GM08714 (cell line): Measurements from ENCODE around the gene INSL4.

ENCODE experiments used
- H3K4me3 ChIP-seq: fragments of 200-500 bp; sonication (Bioruptor generic); 2 replicates; pipeline ENCODE4 v1.5.1; 2014; ENCODE audit warnings: mild to moderate bottlenecking, low read length, inconsistent platforms
- ZNF274 ChIP-seq: IDR thresholded peaks from 2 replicates; pipeline ENCODE4 v1.6.1; 2012; ENCODE audit warnings: mild to moderate bottlenecking, low read depth, low read length

INSL4 gene

DNA sequence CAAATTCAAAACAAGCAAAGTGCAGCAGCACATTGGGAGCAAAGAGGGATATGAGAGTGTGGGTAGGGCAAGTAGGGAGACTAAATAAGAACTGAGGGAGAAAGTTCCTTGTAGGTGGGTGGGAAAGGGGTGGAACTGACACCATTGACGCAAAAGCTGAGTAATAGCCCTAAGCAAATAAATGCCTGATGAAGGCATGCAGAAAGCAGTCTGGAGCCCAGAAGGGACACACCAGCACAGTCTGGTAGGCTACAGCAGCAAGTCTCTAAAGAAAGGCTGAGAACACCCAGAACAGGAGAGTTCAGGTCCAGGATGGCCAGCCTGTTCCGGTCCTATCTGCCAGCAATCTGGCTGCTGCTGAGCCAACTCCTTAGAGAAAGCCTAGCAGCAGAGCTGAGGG is at the start of gene INSL4:
Gene INSL4, plus strand, starts transcription at position 208 of the 400 bp plus-strand sequence. Its CDS starts 105 bp downstream, at position 313.
- no peak for TF ChIP-seq ZNF274

DNA sequence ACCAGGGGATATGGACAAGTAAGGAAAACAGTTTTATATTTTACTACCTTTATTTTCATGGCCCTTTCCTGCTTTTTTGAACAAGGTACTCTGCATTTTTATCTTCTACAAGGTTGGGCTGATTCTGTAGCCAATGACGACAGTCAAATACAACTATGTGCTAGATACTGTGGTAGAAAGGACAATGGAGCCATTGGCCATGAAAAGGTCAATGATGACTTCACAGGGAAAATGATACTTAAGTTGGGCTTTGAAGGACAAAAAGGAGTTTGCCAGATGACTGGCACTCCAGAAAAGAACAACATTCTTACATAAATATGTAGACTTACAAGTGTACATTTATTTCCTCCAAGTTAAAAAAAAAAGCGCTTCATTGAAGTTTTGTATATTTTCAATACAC is 46.4 kb upstream of the INSL4 start:
- no peak for TF ChIP-seq ZNF274
- H3K4me3 ChIP-seq = no peak overlapping the region

More for the DNA sequence above, at the start of gene INSL4:
- no peak within 1 kb of the TSS for H3K4me3 ChIP-seq

GRCh38 chr9:5185220-5185840 is 45.9 kb upstream of the INSL4 start, which contains the start of gene INSL6:
TSS of gene INSL6 (minus strand) at chr9:5185639. CDS start at chr9:5185602, 37 bp downstream.
- TF ChIP-seq ZNF274 = no peak
- H3K4me3 ChIP-seq = no peak within 1 kb of the TSS; the same call in 1 of the 2 replicates

GRCh38 chr9:5186416-5187169 is 44.6 kb upstream of the INSL4 start:
- H3K4me3 ChIP-seq = no peak overlapping the region

GRCh38 chr9:5188060-5188984 is 42.9 kb upstream of the INSL4 start:
- H3K4me3 ChIP-seq = no peak overlapping the region
- no peak for TF ChIP-seq ZNF274

More at GRCh38 chr9:5186416-5187169, 44.6 kb upstream of the INSL4 start:
- no peak for TF ChIP-seq ZNF274

DNA sequence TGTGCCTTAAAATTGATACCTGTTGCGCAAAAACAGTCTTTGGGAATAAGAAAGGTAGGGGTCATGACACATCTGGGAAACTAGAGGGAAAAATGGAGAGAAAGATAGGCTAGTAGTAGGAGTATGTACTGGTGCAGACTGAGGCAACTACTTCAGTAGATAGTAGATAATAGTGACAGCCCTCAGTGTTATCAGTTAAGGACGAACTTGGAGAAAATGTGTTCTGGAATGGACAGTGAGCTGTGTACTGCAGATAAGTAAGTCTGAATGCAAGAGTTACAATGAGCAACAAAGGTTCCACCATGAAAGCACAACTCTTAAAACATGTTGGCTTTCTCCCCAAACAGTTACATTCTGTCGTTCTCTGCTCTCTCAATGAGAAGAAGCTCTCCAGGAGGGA is 39.2 kb upstream of the INSL4 start:
- H3K4me3 ChIP-seq = no peak overlapping the region

GRCh38 chr9:5193345-5193744 is 37.9 kb upstream of the INSL4 start:
- no peak overlapping the region for H3K4me3 ChIP-seq
- TF ChIP-seq ZNF274 = no peak

More for the DNA sequence above, 39.2 kb upstream of the INSL4 start:
- TF ChIP-seq ZNF274 = no peak

DNA sequence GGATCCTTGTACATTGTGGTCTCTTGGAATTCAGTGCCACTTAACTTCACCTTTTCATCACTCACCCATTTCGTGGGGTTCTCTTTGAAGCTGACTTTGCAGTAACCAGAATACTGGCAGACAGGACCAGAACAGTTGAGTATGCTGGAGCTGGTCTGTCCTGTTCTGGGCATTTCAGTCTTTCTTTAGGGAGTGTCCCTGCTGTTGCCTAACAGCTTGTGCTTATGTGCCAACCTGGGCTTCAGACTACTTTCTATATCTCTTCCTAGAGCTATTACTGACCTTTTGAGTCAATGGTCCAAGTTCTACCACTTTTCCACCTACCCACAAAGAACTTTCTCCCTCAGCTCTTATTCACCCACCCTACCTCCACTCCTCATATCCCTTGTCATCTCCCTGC is 35.8 kb upstream of the INSL4 start:
- H3K4me3 ChIP-seq = no peak overlapping the region
- TF ChIP-seq ZNF274 = no peak

GRCh38 chr9:5205071-5205470 is 26.1 kb upstream of the INSL4 start:
- TF ChIP-seq ZNF274 = no peak
- H3K4me3 ChIP-seq = no peak overlapping the region

GRCh38 chr9:5230554-5230953 is 665 bp upstream of the INSL4 start:
- H3K4me3 ChIP-seq = no peak overlapping the region
- TF ChIP-seq ZNF274 = no peak

DNA sequence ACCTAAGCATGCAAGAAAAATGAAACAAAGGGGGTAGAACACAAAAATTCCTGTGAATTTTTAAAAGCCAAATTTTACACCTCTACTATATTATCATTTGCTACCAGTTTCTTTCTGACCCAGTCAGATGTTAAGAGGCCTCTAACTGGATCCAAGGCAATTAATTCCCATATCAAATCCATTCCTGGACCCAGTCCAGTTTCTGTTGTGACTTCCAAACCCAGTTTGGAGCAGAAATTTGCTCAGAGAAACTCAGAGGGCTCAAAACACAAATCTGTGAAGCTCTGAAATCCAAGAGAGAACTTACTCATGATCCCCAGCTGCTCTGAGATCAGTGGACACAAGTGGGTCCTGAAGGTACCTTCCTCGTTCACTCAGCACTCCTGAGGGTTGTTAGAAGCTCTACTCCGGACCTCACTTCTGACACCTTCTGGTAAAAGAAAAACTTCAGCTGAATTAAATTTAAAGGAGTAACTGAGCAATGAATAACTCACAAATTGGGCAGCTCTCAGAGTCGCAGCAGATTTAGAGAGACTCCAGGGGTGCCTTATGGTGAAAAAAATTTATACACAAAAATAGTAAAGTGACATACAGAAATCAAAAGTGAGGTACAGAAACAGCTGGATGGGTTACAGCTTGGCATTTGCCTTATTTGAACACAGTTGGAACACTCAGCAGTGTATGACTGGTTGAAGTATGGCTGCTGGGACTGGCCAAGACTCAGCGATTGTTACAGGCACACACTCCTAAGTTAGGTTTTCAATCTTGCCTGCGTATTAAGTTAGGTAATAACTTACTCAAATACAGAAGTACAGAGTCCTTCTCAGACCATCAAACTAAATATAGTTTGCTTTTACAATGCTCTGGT is 32.4 kb downstream of the INSL4 start:
- TF ChIP-seq ZNF274 = no peak

GRCh38 chr9:5264219-5264595 is 33.0 kb downstream of the INSL4 start:
- no peak for TF ChIP-seq ZNF274
- no peak overlapping the region for H3K4me3 ChIP-seq

More for the DNA sequence above, 32.4 kb downstream of the INSL4 start:
- no peak overlapping the region for H3K4me3 ChIP-seq

GRCh38 chr9:5265939-5266338 is 34.7 kb downstream of the INSL4 start:
- H3K4me3 ChIP-seq = no peak overlapping the region
- TF ChIP-seq ZNF274 = no peak
